MM.1S (cell line): ENCODE measurements around the gene AGBL1.

ENCODE experiments used
- DNase-seq: peaks from one replicate; pipeline ENCODE4 v3.0.0-alpha.2; 2015
- H2AFZ ChIP-seq: fragments of 300-600 bp; sonication (generic); 2 replicates; pipeline ENCODE4 v1.6.0; 2016; ENCODE audit warnings: antibody characterized with exemption, low read length
- H3F3A ChIP-seq: fragments of 300-600 bp; sonication (generic); 2 replicates; pipeline ENCODE4 v1.6.1; 2016; ENCODE audit warnings: mild to moderate bottlenecking, antibody characterized with exemption, low read length, moderate library complexity, mixed read lengths; ENCODE audit not compliant: insufficient read depth
- H3K27ac ChIP-seq: fragments of 300-600 bp; sonication (generic); 2 replicates; pipeline ENCODE4 v1.5.1; 2016; ENCODE audit warnings: mild to moderate bottlenecking, low read length
- H3K27me3 ChIP-seq: fragments of 300-600 bp; sonication (generic); replicated peaks from 2 replicates; pipeline ENCODE4 v1.6.0; 2016; ENCODE audit warnings: low read length; ENCODE audit not compliant: insufficient read depth
- H3K36me3 ChIP-seq: fragments of 300-600 bp; sonication (generic); replicated peaks from 2 replicates; pipeline ENCODE4 v1.6.1; 2016; ENCODE audit warnings: mild to moderate bottlenecking, low read length, mixed read lengths; ENCODE audit not compliant: insufficient read depth
- H3K4me1 ChIP-seq: fragments of 300-600 bp; sonication (generic); 2 replicates; pipeline ENCODE4 v1.6.1; 2016; ENCODE audit warnings: low read length, mixed read lengths
- H3K4me2 ChIP-seq: fragments of 300-600 bp; sonication (generic); 2 replicates; pipeline ENCODE4 v1.6.0; 2016; ENCODE audit warnings: low read depth, low read length
- H3K4me3 ChIP-seq: fragments of 300-600 bp; sonication (generic); 2 replicates; pipeline ENCODE4 v1.5.1; 2016; ENCODE audit warnings: low read length, mixed read lengths
- H3K79me2 ChIP-seq: fragments of 300-600 bp; sonication (generic); 2 replicates; pipeline ENCODE4 v1.6.1; 2016; ENCODE audit warnings: mixed run types, low read length, mixed read lengths
- H3K9ac ChIP-seq: fragments of 300-600 bp; sonication (generic); 2 replicates; pipeline ENCODE4 v1.6.1; 2016; ENCODE audit warnings: low read length, mixed read lengths
- H3K9me2 ChIP-seq: fragments of 300-600 bp; sonication (generic); replicated peaks from 2 replicates; pipeline ENCODE4 v1.6.1; 2016; ENCODE audit warnings: mild to moderate bottlenecking, low read length, mixed read lengths; ENCODE audit not compliant: insufficient read depth
- H3K9me3 ChIP-seq: fragments of 300-600 bp; sonication (generic); replicated peaks from 2 replicates; pipeline ENCODE4 v1.6.1; 2016; ENCODE audit warnings: mild to moderate bottlenecking, low read length, mixed read lengths; ENCODE audit not compliant: insufficient read depth
- H4K20me1 ChIP-seq: fragments of 300-600 bp; sonication (generic); 2 replicates; pipeline ENCODE4 v1.6.1; 2016; ENCODE audit warnings: mild to moderate bottlenecking, low read length, moderate library complexity, mixed read lengths; ENCODE audit not compliant: insufficient read depth
- EZH2 ChIP-seq: fragments of 300-600 bp; sonication (generic); optimal IDR thresholded peaks from 2 replicates; pipeline ENCODE3; 2017; ENCODE audit warnings: low read depth, mild to moderate bottlenecking, antibody characterized with exemption, low read length, mixed read lengths
- EZH2phosphoT487 ChIP-seq: fragments of 300-600 bp; sonication (generic); IDR thresholded peaks from 2 replicates; pipeline ENCODE4 v1.6.1; 2018; ENCODE audit warnings: antibody characterized with exemption, low read length
- TF ChIP-seq, protein P1 (sequence below): fragments of 300-600 bp; sonication (generic); IDR thresholded peaks from 2 replicates; pipeline ENCODE4 v1.5.1; 2016; ENCODE audit warnings: antibody characterized with exemption, low read length, mixed read lengths

AGBL1 gene

GRCh38 chr15:86839502-86839901, 759.8 kb downstream of the AGBL1 start:
- no peaks in the 10 kb centered on the region for H3F3A ChIP-seq
- H3K36me3 ChIP-seq = no peaks in the 10 kb centered on the region
- no peak overlapping the region for H3K27ac ChIP-seq
- no peak overlapping the region for H2AFZ ChIP-seq
- no peak overlapping the region for H3K9ac ChIP-seq
- H3K79me2 ChIP-seq = no peaks in the 10 kb centered on the region
- no peak overlapping the region for H3K4me3 ChIP-seq
- H3K4me1 ChIP-seq = no peaks in the 10 kb centered on the region
- no peaks in the 10 kb centered on the region for H3K9me2 ChIP-seq
- TF ChIP-seq, protein P1, sequence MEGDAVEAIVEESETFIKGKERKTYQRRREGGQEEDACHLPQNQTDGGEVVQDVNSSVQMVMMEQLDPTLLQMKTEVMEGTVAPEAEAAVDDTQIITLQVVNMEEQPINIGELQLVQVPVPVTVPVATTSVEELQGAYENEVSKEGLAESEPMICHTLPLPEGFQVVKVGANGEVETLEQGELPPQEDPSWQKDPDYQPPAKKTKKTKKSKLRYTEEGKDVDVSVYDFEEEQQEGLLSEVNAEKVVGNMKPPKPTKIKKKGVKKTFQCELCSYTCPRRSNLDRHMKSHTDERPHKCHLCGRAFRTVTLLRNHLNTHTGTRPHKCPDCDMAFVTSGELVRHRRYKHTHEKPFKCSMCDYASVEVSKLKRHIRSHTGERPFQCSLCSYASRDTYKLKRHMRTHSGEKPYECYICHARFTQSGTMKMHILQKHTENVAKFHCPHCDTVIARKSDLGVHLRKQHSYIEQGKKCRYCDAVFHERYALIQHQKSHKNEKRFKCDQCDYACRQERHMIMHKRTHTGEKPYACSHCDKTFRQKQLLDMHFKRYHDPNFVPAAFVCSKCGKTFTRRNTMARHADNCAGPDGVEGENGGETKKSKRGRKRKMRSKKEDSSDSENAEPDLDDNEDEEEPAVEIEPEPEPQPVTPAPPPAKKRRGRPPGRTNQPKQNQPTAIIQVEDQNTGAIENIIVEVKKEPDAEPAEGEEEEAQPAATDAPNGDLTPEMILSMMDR = no peak
- TF ChIP-seq EZH2 (no peak), EZH2phosphoT487 (no peak)
- H3K4me2 ChIP-seq = no peak overlapping the region
- DNase-seq = no peak
- no peaks in the 10 kb centered on the region for H3K27me3 ChIP-seq
- H3K9me3 ChIP-seq = no peaks in the 10 kb centered on the region
- no peaks in the 10 kb centered on the region for H4K20me1 ChIP-seq

DNA sequence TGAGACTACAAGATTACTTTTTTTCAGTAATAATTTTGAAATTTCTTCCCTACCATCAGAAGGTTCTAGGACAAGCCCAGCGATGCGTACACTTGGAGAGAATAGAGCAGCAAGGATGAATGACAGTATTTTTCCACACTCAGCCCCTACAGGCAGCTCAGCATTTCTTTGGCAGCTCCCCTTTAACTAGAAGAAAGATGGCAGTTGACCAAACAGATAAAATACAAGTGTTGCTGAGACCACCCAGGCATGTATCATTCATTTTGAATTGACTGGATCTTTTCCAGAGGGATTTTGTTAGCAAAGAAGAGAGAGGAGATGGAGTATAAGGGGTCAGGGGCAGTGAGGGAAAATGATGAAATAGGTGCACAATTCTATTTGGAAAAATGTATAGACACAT, 761.3 kb downstream of the AGBL1 start:
- H3K4me2 ChIP-seq = no peak overlapping the region
- no peaks in the 10 kb centered on the region for H3F3A ChIP-seq
- no peaks in the 10 kb centered on the region for H3K36me3 ChIP-seq
- H3K4me3 ChIP-seq = no peak overlapping the region
- H3K9me3 ChIP-seq = no peaks in the 10 kb centered on the region
- no peak overlapping the region for H3K9ac ChIP-seq
- no peak overlapping the region for H3K27ac ChIP-seq
- no peaks in the 10 kb centered on the region for H3K79me2 ChIP-seq
- H3K27me3 ChIP-seq = no peaks in the 10 kb centered on the region
- DNase-seq = no peak
- H2AFZ ChIP-seq = no peak overlapping the region
- H3K4me1 ChIP-seq = no peaks in the 10 kb centered on the region
- no peaks in the 10 kb centered on the region for H3K9me2 ChIP-seq
- TF ChIP-seq EZH2 = no peak
- no peak for TF ChIP-seq EZH2phosphoT487
- TF ChIP-seq, protein P1 = no peak
- H4K20me1 ChIP-seq = no peaks in the 10 kb centered on the region

GRCh38 chr15:86842199-86842598, 762.5 kb downstream of the AGBL1 start:
- no peak for DNase-seq
- H3K36me3 ChIP-seq = no peaks in the 10 kb centered on the region
- no peaks in the 10 kb centered on the region for H3K9me3 ChIP-seq
- no peaks in the 10 kb centered on the region for H4K20me1 ChIP-seq
- TF ChIP-seq EZH2phosphoT487 = no peak
- no peak for TF ChIP-seq EZH2
- TF ChIP-seq, protein P1 = no peak
- H3K4me1 ChIP-seq = no peaks in the 10 kb centered on the region
- no peak overlapping the region for H2AFZ ChIP-seq
- H3K9ac ChIP-seq = no peak overlapping the region
- H3K27ac ChIP-seq = no peak overlapping the region
- no peaks in the 10 kb centered on the region for H3F3A ChIP-seq
- H3K9me2 ChIP-seq = no peaks in the 10 kb centered on the region
- no peaks in the 10 kb centered on the region for H3K27me3 ChIP-seq
- no peak overlapping the region for H3K4me3 ChIP-seq
- H3K79me2 ChIP-seq = no peaks in the 10 kb centered on the region
- no peak overlapping the region for H3K4me2 ChIP-seq
